Regular cardiac myocyte (primary cell): Measurements from ENCODE around the gene MLEC. TPM values are rescaled to one million over a fixed set of nuclear protein-coding genes. Genes with fewer than 3 reads are reported as not detected.

Source experiments
- total RNA-seq: library from RNA; depleted of rRNA; stranded (reverse); fragments of >200 nt; gene quantifications from 2 replicates; pipeline ENCODE4 v1.2.3, GENCODE V29; 2014

Gene MLEC, protein sequence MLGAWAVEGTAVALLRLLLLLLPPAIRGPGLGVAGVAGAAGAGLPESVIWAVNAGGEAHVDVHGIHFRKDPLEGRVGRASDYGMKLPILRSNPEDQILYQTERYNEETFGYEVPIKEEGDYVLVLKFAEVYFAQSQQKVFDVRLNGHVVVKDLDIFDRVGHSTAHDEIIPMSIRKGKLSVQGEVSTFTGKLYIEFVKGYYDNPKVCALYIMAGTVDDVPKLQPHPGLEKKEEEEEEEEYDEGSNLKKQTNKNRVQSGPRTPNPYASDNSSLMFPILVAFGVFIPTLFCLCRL
- total RNA-seq = 165 and 193 TPM in 2 replicates

DNA sequence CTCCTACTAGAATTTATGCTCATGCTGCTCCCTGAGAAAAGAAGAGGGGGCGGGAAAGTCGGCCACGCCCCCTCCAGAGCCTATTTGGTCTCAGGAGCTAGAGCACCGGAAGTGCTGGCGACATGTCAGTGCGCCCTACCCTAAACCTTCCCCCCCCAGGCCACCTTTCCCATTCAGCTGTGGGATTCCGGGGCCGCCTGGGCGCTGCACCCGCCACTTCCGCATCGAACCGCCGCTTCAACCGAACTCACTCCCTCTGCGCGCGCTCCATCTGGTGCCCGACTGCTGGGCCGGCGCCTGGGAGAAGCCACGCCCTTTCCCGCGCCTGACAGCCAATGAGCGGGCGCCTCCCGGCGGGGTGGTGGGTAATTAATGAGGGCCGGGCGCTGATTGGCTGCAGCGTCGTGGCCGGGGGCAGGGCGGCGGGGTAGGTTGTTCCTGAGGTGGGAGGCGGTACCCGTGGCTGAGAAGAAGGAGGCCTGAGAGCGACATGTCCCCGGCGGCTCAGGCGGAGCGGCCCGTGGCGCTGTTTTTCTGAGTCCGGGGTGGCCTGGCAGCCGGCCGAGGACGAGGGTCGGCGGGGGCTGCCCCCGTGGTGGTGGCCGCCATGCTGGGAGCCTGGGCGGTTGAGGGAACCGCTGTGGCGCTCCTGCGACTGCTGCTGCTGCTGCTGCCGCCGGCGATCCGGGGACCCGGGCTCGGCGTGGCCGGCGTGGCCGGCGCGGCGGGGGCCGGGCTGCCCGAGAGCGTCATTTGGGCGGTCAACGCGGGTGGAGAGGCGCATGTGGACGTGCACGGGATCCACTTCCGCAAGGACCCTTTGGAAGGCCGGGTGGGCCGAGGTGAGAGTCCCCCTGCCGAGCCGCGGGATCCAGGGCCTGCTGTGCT lies at the start of gene MLEC:
MLEC (plus strand) TSS at position 460 of the 888 bp plus-strand sequence; CDS start at position 608, 148 bp downstream.

DNA sequence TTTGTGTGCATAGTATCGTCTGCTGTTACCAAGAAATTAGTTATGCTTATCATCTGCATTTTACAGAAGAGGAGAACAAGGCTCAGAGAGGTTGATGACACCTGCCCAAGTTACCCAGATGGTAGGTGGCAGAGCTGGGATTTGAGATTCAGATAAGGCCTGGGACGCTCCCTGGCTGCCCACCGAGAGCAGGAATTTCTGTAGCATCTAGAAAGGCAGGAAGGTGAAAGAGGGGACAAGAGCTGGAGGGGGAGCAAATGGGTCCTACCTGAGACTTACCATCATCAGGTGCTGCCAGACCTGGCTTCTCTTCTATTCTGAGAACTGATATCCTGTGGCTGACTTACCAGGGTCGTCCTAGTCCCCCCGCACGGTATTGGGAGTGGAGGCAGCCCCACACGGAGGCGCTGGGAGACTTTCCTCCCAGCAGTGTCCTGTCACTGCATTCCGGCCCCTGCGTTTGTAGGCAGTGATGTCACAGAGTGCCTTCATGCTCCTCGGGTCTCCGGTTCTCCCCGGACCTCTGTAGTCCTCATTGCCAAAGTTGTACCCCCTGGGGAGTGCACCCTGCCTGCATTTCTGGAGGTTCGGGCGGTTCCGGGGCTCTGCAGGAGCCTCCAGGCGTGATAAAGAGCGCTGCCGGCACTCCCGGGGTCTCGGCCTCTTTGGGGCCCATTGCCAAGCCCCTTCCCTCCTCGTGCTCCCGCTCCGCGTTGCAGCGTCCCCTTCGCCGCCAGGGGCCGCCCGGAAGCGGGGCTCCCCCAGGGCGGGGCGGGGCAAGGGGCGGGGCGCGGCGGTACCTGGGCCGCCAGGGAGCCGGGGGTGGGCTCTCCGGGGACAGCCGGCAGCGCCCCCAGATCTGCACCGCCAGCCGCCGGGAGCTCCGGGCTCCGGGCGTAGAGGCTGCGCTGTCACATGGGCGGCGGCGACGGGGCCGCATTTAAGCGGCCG lies 46.9 kb upstream of the MLEC start, which contains the start of gene CABP1:
CABP1 (plus strand) TSS at position 856 of the 951 bp plus-strand sequence; CDS start at position 916, 60 bp downstream.

DNA sequence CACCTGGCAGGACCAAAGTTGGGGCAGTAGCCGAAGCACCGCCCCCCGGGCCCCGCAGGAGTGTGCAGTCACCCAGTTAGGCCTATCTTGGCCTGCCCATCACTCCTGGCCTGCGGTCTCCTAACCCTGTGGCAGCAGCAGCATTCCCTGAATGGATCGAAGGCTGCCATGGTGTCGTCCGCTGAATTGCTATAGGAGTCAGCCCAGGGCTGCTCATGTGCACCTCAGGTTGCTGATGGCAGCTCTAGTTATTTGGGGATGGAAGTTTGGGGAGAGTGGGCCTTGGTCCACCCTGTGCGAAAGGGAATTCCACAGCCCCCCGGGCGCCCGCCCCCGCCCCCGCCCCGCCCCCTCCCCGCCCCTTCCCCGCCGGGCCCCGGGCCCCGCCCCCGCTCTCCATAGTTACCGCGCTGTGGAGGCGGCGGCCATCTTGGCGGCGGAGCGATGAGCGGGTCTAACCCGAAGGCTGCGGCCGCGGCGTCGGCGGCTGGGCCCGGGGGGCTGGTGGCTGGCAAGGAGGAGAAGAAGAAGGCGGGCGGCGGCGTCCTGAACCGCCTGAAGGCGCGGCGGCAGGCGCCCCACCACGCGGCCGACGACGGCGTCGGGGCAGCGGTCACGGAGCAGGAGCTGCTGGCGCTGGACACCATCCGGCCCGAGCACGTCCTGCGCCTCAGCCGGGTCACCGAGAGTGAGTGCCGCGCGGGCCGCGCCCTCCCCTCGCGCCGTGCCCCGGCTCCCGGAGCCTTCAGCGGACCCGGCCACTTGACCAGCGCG lies 23.3 kb downstream of the MLEC start, which contains the start of gene UNC119B:
UNC119B (plus strand) TSS at position 428 of the 774 bp plus-strand sequence; CDS start at position 445, 17 bp downstream.

DNA sequence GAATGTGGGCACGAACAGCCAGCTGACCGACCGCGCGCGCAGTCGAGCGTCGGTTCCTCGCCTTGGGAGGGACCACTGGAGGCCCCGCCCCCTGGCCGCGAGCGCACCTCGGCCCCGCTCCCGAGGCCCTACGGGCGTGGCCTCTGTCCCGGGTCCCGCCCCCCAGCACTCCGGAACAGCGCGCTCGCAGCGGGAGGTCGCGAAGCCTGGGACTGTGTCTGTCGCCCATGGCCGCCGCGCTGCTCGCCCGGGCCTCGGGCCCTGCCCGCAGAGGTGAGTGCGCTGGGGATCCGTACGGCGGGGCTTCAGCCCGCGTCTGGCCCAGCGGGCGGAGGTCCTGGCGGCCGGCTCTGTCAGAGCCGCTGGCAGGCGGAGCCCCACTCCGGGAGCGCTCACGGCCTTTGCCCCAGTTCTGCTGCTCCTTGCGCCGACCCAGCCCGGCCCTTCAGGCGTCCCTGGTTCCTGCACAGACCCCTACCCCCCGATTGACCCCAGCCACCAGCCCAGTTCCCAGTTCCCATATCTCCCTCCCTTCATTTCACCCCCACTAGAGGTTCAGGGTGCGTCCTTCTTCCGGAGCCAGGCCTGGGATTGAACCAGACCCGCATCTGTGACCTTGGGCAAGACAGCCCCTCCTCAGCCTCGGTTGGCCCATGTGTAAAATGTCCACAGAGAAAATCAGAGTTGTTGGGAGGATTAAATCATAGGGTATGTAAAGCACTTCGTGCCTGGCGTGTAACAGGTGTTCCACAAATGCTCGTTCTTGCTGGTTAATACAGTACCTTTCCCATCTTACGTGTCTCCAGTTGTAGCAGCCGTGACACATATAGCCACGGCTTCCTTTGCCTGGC lies 38.9 kb downstream of the MLEC start, which contains the start of gene ACADS:
ACADS (plus strand) TSS at position 168 of the 851 bp plus-strand sequence; CDS start at position 228, 60 bp downstream.

Other genes starting within 250 kb of the MLEC start
- 729 and 777 TPM in 2 replicates for gene COX6A1, start 249.0 kb upstream of the MLEC start, total RNA-seq
- gene TRIAP1, start 240.8 kb upstream of the MLEC start, total RNA-seq = 17.5 and 47.0 TPM in 2 replicates
- 18.4 and 24.0 TPM in 2 replicates for gene GATC, start 240.7 kb upstream of the MLEC start, total RNA-seq
- 167 and 251 TPM in 2 replicates for gene SRSF9, start 217.4 kb upstream of the MLEC start, total RNA-seq
- 169 and 450 TPM in 2 replicates for gene DYNLL1, start 191.0 kb upstream of the MLEC start, total RNA-seq
- 30.9 and 36.4 TPM in 2 replicates for gene COQ5, start 158.0 kb upstream of the MLEC start, total RNA-seq
- gene RNF10, start 152.8 kb upstream of the MLEC start, total RNA-seq = 95.3 and 136 TPM in 2 replicates
- gene POP5, start 105.7 kb upstream of the MLEC start, total RNA-seq = 32.1 and 99.1 TPM in 2 replicates
- 10.7 and 16.1 TPM in 2 replicates for gene CABP1, start 46.5 kb upstream of the MLEC start, total RNA-seq
- 22.8 and 27.0 TPM in 2 replicates for gene UNC119B, start 23.3 kb downstream of the MLEC start, total RNA-seq
- 5.2 and 7.6 TPM in 2 replicates for gene ACADS, start 38.7 kb downstream of the MLEC start, total RNA-seq
- gene SPPL3, start 217.2 kb downstream of the MLEC start, total RNA-seq = 2.9 and 5.6 TPM in 2 replicates